SK-N-SH treated with all-trans-retinoic acid at 6 μM for 48 hours (cell line): ENCODE results near the gene HJV.
A peak's percentile ranks its signal among the peaks of the same experiment; 100 is the strongest.

Source experiments
- ATAC-seq: fragments of 200-7000 bp; cut with Tn5 transposase; 3 replicates; pipeline ENCODE4 v1.9.1; 2020; ENCODE audit warnings: mild to moderate bottlenecking, moderate library complexity
- BACH2 ChIP-seq: fragments of 250-450 bp; sonication (Bioruptor Pico); IDR thresholded peaks from 2 replicates; pipeline ENCODE4 v1.9.0; 2021; ENCODE audit warnings: mild to moderate bottlenecking, borderline replicate concordance
- CSDC2 ChIP-seq: fragments of 250-450 bp; sonication (Bioruptor Pico); IDR thresholded peaks from 2 replicates; pipeline ENCODE4 v1.5.0; 2020; ENCODE audit warnings: mild to moderate bottlenecking, moderate library complexity
- ESRRG ChIP-seq: fragments of 250-450 bp; sonication (Bioruptor Pico); IDR thresholded peaks from 2 replicates; pipeline ENCODE4 v1.6.1; 2021; ENCODE audit warnings: mild to moderate bottlenecking
- GLIS3 ChIP-seq: fragments of 250-450 bp; sonication (Bioruptor Pico); IDR thresholded peaks from 2 replicates; pipeline ENCODE4 v1.5.0; 2020; ENCODE audit warnings: mild to moderate bottlenecking, moderate library complexity
- ISL1 ChIP-seq: fragments of 250-450 bp; sonication (Bioruptor Pico); IDR thresholded peaks from 2 replicates; pipeline ENCODE4 v2.1.2; 2022; ENCODE audit warnings: mild to moderate bottlenecking, moderate library complexity
- OSR1 ChIP-seq: fragments of 250-450 bp; sonication (Bioruptor Pico); IDR thresholded peaks from 2 replicates; pipeline ENCODE4 v1.8.0; 2022; ENCODE audit warnings: moderate library complexity, mild to moderate bottlenecking, inconsistent platforms
- PATZ1 ChIP-seq: fragments of 250-450 bp; sonication (Bioruptor Pico); IDR thresholded peaks from 2 replicates; pipeline ENCODE4 v1.8.0; 2020; ENCODE audit warnings: mild to moderate bottlenecking, moderate library complexity, borderline replicate concordance
- POU6F1 ChIP-seq: fragments of 250-450 bp; sonication (Bioruptor Pico); IDR thresholded peaks from 2 replicates; pipeline ENCODE4 v1.8.0; 2021; ENCODE audit warnings: low read depth, mild to moderate bottlenecking, moderate library complexity, borderline replicate concordance
- PPARA ChIP-seq: fragments of 250-450 bp; sonication (Bioruptor Pico); IDR thresholded peaks from 2 replicates; pipeline ENCODE4 v1.5.0; 2020; ENCODE audit warnings: mild to moderate bottlenecking, borderline replicate concordance
- RARB ChIP-seq: fragments of 250-450 bp; sonication (Bioruptor Pico); IDR thresholded peaks from 2 replicates; pipeline ENCODE4 v1.8.0; 2021; ENCODE audit warnings: mild to moderate bottlenecking, moderate library complexity
- SNAI2 ChIP-seq: fragments of 250-450 bp; sonication (Bioruptor Pico); IDR thresholded peaks from 2 replicates; pipeline ENCODE4 v1.5.0; 2020; ENCODE audit warnings: mild to moderate bottlenecking, moderate library complexity
- TCF4 ChIP-seq: fragments of 250-450 bp; sonication (Bioruptor Pico); IDR thresholded peaks from 2 replicates; pipeline ENCODE4 v1.8.0; 2021; ENCODE audit warnings: mild to moderate bottlenecking, moderate library complexity, borderline replicate concordance
- TOX ChIP-seq: fragments of 250-450 bp; sonication (Bioruptor Pico); IDR thresholded peaks from 2 replicates; pipeline ENCODE4 v1.8.0; 2021; ENCODE audit warnings: mild to moderate bottlenecking, moderate library complexity, borderline replicate concordance
- TSHZ2 ChIP-seq: fragments of 250-450 bp; sonication (Bioruptor Pico); IDR thresholded peaks from 2 replicates; pipeline ENCODE4 v1.5.0; 2020; ENCODE audit warnings: mild to moderate bottlenecking, moderate library complexity
- ZC3H10 ChIP-seq: fragments of 250-450 bp; sonication (Bioruptor Pico); IDR thresholded peaks from 2 replicates; pipeline ENCODE4 v1.5.1; 2021; ENCODE audit warnings: mild to moderate bottlenecking, moderate library complexity
- ZFP3 ChIP-seq: fragments of 250-450 bp; sonication (Bioruptor Pico); IDR thresholded peaks from 2 replicates; pipeline ENCODE4 v1.5.0; 2020; ENCODE audit warnings: mild to moderate bottlenecking, moderate library complexity
- TF ChIP-seq, protein P1 (sequence below): fragments of 250-450 bp; sonication (Bioruptor Pico); IDR thresholded peaks from 2 replicates; pipeline ENCODE4 v1.5.1; 2020; ENCODE audit warnings: low read depth, mild to moderate bottlenecking, moderate library complexity

The HJV gene

GRCh38 chr1:146016891-146017290 is 4.6 kb downstream of the HJV start:
- TF ChIP-seq SNAI2 (CRISPR knock-in tag) = no peak
- no peak for TF ChIP-seq PATZ1 (CRISPR knock-in tag)
- TF ChIP-seq TOX = no peak
- no peak for TF ChIP-seq ESRRG (CRISPR knock-in tag)
- TF ChIP-seq, all 23 proteins: peak for 0
- peak; percentile 68 for ATAC-seq

DNA sequence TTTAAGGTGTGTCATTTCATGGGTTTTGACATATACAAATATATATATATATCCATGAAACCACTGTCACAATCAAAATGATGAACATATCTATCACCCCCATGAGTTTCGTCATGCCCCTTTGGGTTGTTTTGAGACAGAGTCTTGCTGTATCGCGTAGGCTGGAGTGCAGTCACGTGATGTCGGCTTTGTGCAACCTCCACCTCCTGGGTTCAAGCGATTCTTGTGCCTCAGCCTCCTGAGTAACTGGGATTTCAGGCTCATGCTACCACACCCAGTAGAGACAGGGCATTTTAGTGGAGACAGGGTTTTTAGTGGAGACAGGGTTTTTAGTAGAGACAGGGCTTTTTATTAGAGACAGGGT is 8.0 kb downstream of the HJV start:
- no peak for TF ChIP-seq ISL1
- TF ChIP-seq OSR1 = no peak
- no peak for TF ChIP-seq BACH2
- no peak for TF ChIP-seq PPARA (CRISPR knock-in tag)
- no peak for TF ChIP-seq ESRRG (CRISPR knock-in tag)
- no peak for TF ChIP-seq POU6F1 (CRISPR knock-in tag)
- TF ChIP-seq RARB = no peak
- no peak for TF ChIP-seq ZC3H10 (CRISPR knock-in tag)
- no peak for TF ChIP-seq ZFP3 (CRISPR knock-in tag)
- no peak for TF ChIP-seq TCF4 (CRISPR knock-in tag)
- no peak for TF ChIP-seq PATZ1 (CRISPR knock-in tag)
- TF ChIP-seq, protein P1, sequence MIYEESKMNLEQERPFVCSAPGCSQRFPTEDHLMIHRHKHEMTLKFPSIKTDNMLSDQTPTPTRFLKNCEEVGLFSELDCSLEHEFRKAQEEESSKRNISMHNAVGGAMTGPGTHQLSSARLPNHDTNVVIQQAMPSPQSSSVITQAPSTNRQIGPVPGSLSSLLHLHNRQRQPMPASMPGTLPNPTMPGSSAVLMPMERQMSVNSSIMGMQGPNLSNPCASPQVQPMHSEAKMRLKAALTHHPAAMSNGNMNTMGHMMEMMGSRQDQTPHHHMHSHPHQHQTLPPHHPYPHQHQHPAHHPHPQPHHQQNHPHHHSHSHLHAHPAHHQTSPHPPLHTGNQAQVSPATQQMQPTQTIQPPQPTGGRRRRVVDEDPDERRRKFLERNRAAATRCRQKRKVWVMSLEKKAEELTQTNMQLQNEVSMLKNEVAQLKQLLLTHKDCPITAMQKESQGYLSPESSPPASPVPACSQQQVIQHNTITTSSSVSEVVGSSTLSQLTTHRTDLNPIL = no peak
- no peak for TF ChIP-seq CSDC2
- no peak for ATAC-seq

GRCh38 chr1:146012703-146013558 is 8.6 kb downstream of the HJV start:
- TF ChIP-seq GLIS3 (CRISPR knock-in tag) = no peak
- no peak for TF ChIP-seq TCF4 (CRISPR knock-in tag)
- TF ChIP-seq TSHZ2 (CRISPR knock-in tag) = no peak
- peak; percentile 82 for ATAC-seq

DNA sequence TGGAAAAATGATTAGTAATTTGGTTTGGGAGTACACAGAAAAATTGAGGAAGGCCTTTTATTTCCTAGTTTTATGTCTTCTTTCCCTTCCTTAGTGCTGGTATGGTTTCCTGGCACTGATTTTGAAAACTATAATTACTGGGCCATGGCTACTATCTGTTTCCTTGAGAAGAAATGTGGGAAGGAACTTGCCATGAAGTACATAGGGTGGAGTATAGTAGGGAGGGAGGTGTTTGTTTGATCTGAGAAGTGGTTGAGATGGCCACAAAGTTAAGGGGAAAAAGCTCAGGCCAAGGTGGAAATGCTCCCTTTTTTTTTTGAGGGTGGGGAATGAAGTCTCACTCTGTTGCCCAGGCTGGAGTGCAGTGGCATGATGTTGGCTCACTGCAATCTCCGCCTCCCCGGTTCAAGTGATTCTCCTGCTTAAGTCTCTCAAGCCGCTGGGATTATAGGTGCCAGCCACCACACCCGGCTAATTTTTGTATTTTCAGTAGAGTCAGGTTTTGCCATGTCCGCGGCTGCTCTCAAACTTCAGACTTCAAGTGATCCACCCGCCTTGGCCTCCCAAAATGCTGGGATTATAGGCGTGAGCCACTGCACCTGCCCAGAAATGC is 11.3 kb downstream of the HJV start:
- ATAC-seq = no peak
- TF ChIP-seq ZFP3 (CRISPR knock-in tag) (no peak), ISL1 (no peak)
